PC-9 (cell line): ENCODE data around the gene TMEM233. TPM values are rescaled to one million over a fixed set of nuclear protein-coding genes. Genes with fewer than 3 reads are reported as not detected.

Experiments
- BruUV-seq: library from RNA; stranded (reverse); fragments of 400-500 nt; replicated peaks from 2 replicates; lab custom pipeline; 2021; lab: Mats Ljungman, UMichigan
- CTCF ChIA-PET: fragments of 300-600 bp; sonication (Branson Sonifier 250); formaldehyde crosslinking; loops from one replicate; lab custom pipeline; 2022; ENCODE audit warnings: antibody characterized with exemption; lab: Charles Lee
- POLR2A ChIA-PET: fragments of 300-600 bp; sonication (Branson Sonifier 250); formaldehyde crosslinking; loops from one replicate; lab custom pipeline; 2022; ENCODE audit warnings: antibody characterized with exemption; ENCODE audit not compliant: unreplicated experiment; lab: Charles Lee
- DNase-seq, 2 experiments: peaks; one replicate each; pipeline versions ENCODE4 v3.0.0 to v3.0.0-alpha.2; 2015 to 2022; ENCODE audit warnings: mixed read lengths in 1 of 2
- H2AFZ ChIP-seq: fragments of 200-600 bp; sonication (generic); 2 replicates; pipeline ENCODE4 v1.8.1; 2017; ENCODE audit warnings: antibody characterized with exemption
- H3F3A ChIP-seq: fragments of 200-600 bp; sonication (generic); 2 replicates; pipeline ENCODE4 v1.8.1; 2017; ENCODE audit warnings: antibody characterized with exemption, mild to moderate bottlenecking, low read depth; ENCODE audit not compliant: insufficient read depth
- H3K27ac ChIP-seq: fragments of 200-600 bp; sonication (generic); 2 replicates; pipeline ENCODE4 v1.6.1; 2016; ENCODE audit warnings: mixed run types
- H3K27me3 ChIP-seq: fragments of 200-600 bp; sonication (generic); 2 replicates; pipeline ENCODE4 v1.6.1; 2016; ENCODE audit warnings: low read depth, mixed run types; ENCODE audit not compliant: insufficient read depth
- H3K36me3 ChIP-seq: fragments of 200-600 bp; sonication (generic); 2 replicates; pipeline ENCODE4 v1.6.1; 2016; ENCODE audit warnings: low read depth, mixed run types
- H3K4me1 ChIP-seq: fragments of 200-600 bp; sonication (generic); replicated peaks from 2 replicates; pipeline ENCODE4 v1.6.1; 2016; ENCODE audit warnings: mixed run types; ENCODE audit not compliant: insufficient read depth
- H3K4me2 ChIP-seq: fragments of 200-600 bp; sonication (generic); 2 replicates; pipeline ENCODE4 v1.6.1; 2017; ENCODE audit warnings: mixed run types
- H3K4me3 ChIP-seq: fragments of 200-600 bp; sonication (generic); 2 replicates; pipeline ENCODE4 v1.6.1; 2016; ENCODE audit warnings: mixed run types
- H3K79me2 ChIP-seq: fragments of 200-600 bp; sonication (generic); 2 replicates; pipeline ENCODE4 v1.6.1; 2017; ENCODE audit warnings: low read depth, mixed run types
- H3K9me2 ChIP-seq: fragments of 200-600 bp; sonication (generic); 2 replicates; pipeline ENCODE4 v1.8.1; 2017; ENCODE audit warnings: mild to moderate bottlenecking; ENCODE audit not compliant: insufficient read depth
- H3K9me3 ChIP-seq: fragments of 200-600 bp; sonication (generic); 2 replicates; pipeline ENCODE4 v1.8.1; 2016; ENCODE audit warnings: low read depth; ENCODE audit not compliant: insufficient read depth
- H4K20me1 ChIP-seq: fragments of 200-600 bp; sonication (generic); 2 replicates; pipeline ENCODE4 v1.8.1; 2017; ENCODE audit not compliant: insufficient read depth
- EZH2 ChIP-seq: fragments of 200-600 bp; sonication (generic); IDR thresholded peaks from 2 replicates; pipeline ENCODE4 v1.8.0; 2017; ENCODE audit warnings: antibody characterized with exemption, low read depth
- intact Hi-C: fragments of 100-400 bp; cut with micrococcal nuclease; formaldehyde crosslinking; loops from one replicate; pipeline ENCODE4 v1.10.0; 2022; ENCODE audit not compliant: unreplicated experiment
- total RNA-seq: library from RNA; stranded (reverse); gene quantifications from 2 replicates; pipeline ENCODE4 v1.2.3, GENCODE V29; 2021
- TF ChIP-seq, protein P1 (sequence below): fragments of 200-600 bp; sonication (generic); conservative IDR thresholded peaks from 2 replicates; pipeline ENCODE4 v1.6.1; 2017; ENCODE audit warnings: mixed run types, antibody characterized with exemption, mild to moderate bottlenecking, moderate library complexity

Gene TMEM233
- total RNA-seq, 1 experiment from 2014 or later: not detected

DNA sequence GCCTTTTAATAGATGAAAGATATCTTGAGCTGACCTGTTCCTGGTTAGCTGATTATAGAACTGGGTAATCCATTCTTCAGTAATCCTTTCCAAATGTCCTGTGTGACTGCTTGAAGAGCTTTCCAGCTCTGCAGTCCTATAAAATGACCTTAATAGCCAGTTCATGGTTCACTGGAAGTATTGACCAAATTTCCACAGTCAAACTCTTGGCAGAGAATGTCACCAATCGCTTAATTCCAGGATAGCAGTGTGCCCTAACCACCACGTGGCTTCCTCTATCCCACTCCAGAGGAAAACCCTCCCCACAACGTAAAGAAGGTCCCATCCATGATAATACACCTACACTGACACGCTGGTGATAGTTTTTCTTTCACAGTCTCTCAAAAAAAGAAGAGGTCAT, 91.8 kb downstream of the TMEM233 start:
- Histone ChIP-seq H3K4me2 (no peak overlapping the region), H2AFZ (no peak overlapping the region), H3K79me2 (no peaks in the 10 kb centered on the region), H3K36me3 (no peaks in the 10 kb centered on the region), H3K27me3 (no peaks in the 10 kb centered on the region), H3K27ac (no peak overlapping the region), H3F3A (no peaks in the 10 kb centered on the region; the same call in 1 of the 2 replicates), H3K9me2 (no peaks in the 10 kb centered on the region), H3K4me1 (no peaks in the 10 kb centered on the region), H3K9me3 (no peaks in the 10 kb centered on the region), H3K4me3 (no peak overlapping the region), H4K20me1 (no peaks in the 10 kb centered on the region)
- ChIA-PET POLR2A (no interaction called here), CTCF (no interaction called here)
- intact Hi-C loops: no loop called here
- no peak for TF ChIP-seq EZH2
- TF ChIP-seq, protein P1, sequence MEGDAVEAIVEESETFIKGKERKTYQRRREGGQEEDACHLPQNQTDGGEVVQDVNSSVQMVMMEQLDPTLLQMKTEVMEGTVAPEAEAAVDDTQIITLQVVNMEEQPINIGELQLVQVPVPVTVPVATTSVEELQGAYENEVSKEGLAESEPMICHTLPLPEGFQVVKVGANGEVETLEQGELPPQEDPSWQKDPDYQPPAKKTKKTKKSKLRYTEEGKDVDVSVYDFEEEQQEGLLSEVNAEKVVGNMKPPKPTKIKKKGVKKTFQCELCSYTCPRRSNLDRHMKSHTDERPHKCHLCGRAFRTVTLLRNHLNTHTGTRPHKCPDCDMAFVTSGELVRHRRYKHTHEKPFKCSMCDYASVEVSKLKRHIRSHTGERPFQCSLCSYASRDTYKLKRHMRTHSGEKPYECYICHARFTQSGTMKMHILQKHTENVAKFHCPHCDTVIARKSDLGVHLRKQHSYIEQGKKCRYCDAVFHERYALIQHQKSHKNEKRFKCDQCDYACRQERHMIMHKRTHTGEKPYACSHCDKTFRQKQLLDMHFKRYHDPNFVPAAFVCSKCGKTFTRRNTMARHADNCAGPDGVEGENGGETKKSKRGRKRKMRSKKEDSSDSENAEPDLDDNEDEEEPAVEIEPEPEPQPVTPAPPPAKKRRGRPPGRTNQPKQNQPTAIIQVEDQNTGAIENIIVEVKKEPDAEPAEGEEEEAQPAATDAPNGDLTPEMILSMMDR: no peak
- no TSS peak for BruUV-seq
- no peak for DNase-seq

DNA sequence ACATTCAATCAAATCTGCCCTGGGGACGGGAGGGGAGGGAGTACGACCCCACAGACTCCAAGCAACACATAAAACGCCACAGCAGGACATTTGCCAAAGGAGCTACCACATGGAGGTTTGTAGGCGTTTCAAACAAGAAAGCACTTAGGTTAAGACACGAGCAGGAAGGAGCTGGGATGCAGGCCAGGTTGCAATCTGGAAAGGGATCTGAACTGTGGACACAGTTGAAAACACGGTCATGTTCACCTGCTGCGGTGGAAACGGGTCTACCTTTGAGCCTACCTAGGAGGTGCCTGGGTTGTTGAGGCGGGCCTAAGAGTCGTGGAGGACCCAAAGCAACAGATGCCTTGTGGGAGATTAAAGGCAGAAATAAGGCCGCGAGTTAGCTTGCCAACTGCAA, 92.8 kb downstream of the TMEM233 start:
- H3K4me1 ChIP-seq: no peaks in the 10 kb centered on the region
- POLR2A ChIA-PET: no interaction called here
- H3K4me3 ChIP-seq: no peak overlapping the region
- H3K9me2 ChIP-seq: no peaks in the 10 kb centered on the region
- TF ChIP-seq, protein P1: no peak
- TF ChIP-seq EZH2: no peak
- no peaks in the 10 kb centered on the region for H3K27me3 ChIP-seq
- no peaks in the 10 kb centered on the region; the same call in 1 of the 2 replicates for H3F3A ChIP-seq
- intact Hi-C loops: no loop called here
- no peaks in the 10 kb centered on the region for H3K36me3 ChIP-seq
- H3K9me3 ChIP-seq: no peaks in the 10 kb centered on the region
- no peaks in the 10 kb centered on the region for H3K79me2 ChIP-seq
- no peak for DNase-seq
- no TSS peak for BruUV-seq
- H3K4me2 ChIP-seq: no peak overlapping the region
- no peak overlapping the region for H2AFZ ChIP-seq
- no peak overlapping the region for H3K27ac ChIP-seq
- H4K20me1 ChIP-seq: no peaks in the 10 kb centered on the region
- CTCF ChIA-PET: no interaction called here

DNA sequence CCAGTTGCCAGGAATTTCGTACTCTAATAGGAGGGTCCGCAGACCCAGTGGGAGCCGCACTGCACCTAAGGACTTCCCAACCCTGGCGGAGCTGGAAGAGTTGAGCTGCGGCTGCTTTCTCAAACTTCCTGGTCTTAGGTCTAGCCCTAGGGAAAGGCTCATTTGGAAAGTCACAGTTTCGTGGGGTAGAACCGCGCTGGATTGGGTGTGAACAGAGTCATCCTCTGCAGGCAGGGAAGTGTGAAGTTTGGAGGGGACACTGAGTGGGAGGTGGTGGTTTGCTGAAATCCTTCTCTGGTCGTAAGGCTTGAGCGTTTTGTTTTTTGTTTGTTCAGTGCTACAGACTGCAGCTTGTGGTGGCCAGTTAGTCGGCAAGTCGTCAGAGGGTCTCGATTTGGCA, 93.2 kb downstream of the TMEM233 start:
- Histone ChIP-seq H2AFZ (no peak overlapping the region), H3K27me3 (no peaks in the 10 kb centered on the region), H3K9me3 (no peaks in the 10 kb centered on the region), H3K79me2 (no peaks in the 10 kb centered on the region), H3F3A (no peaks in the 10 kb centered on the region; the same call in 1 of the 2 replicates), H3K27ac (no peak overlapping the region), H3K9me2 (no peaks in the 10 kb centered on the region), H3K4me3 (no peak overlapping the region), H3K36me3 (no peaks in the 10 kb centered on the region), H3K4me2 (no peak overlapping the region), H3K4me1 (no peaks in the 10 kb centered on the region), H4K20me1 (no peaks in the 10 kb centered on the region)
- no peak for TF ChIP-seq EZH2
- TF ChIP-seq, protein P1: no peak
- ChIA-PET CTCF (no interaction called here), POLR2A (no interaction called here)
- DNase-seq: no peak
- no TSS peak for BruUV-seq
- intact Hi-C loops: no loop called here
